HFFc6 (cell line): ENCODE results near the gene CYS1. TPM values are rescaled to one million over a fixed set of nuclear protein-coding genes. Genes with fewer than 3 reads are reported as not detected.

Experiments
- DNase-seq: peaks from one replicate; pipeline ENCODE4 v3.0.0-alpha.2; 2018
- H3K27ac Mint-ChIP-seq: 2 replicates; pipeline ENCODE4 v1.8.0; 2020; ENCODE audit warnings: mild to moderate bottlenecking, mixed read lengths
- H3K27me3 Mint-ChIP-seq: 2 replicates; pipeline ENCODE4 v1.8.0; 2021; ENCODE audit warnings: mild to moderate bottlenecking, moderate library complexity, mixed read lengths; ENCODE audit not compliant: insufficient read depth
- H3K36me3 Mint-ChIP-seq: 2 replicates; pipeline ENCODE4 v1.8.0; 2021; ENCODE audit warnings: low read depth, mixed read lengths
- H3K4me1 Mint-ChIP-seq: 2 replicates; pipeline ENCODE4 v1.8.0; 2020; ENCODE audit warnings: low read depth, mixed read lengths
- H3K4me3 Mint-ChIP-seq: 2 replicates; pipeline ENCODE4 v1.8.0; 2020; ENCODE audit warnings: mild to moderate bottlenecking, moderate library complexity, mixed read lengths
- H3K9me3 Mint-ChIP-seq: 2 replicates; pipeline ENCODE4 v1.8.0; 2020; ENCODE audit warnings: mild to moderate bottlenecking, mixed read lengths
- total RNA-seq, 6 experiments: library from RNA; stranded (reverse); fragmentation: NEBNext Ultra II Directional; extraction: Animal tissue kit (Norgen Biotek cat#: 25700); gene quantifications; 2 replicates in 1 of 6; 3 replicates in 5 of 6; pipeline ENCODE4 v1.2.3, GENCODE V29; 2021
- TF ChIP-seq, protein P1 (sequence below): fragments of 200-600 bp; sonication (generic); IDR thresholded peaks from 2 replicates; pipeline ENCODE4 v1.5.0; 2021; ENCODE audit warnings: antibody characterized with exemption, mild to moderate bottlenecking

Gene CYS1
- total RNA-seq, 6 experiments from 2014 or later = 0.24 to 2.0 (median 1.4) TPM

DNA sequence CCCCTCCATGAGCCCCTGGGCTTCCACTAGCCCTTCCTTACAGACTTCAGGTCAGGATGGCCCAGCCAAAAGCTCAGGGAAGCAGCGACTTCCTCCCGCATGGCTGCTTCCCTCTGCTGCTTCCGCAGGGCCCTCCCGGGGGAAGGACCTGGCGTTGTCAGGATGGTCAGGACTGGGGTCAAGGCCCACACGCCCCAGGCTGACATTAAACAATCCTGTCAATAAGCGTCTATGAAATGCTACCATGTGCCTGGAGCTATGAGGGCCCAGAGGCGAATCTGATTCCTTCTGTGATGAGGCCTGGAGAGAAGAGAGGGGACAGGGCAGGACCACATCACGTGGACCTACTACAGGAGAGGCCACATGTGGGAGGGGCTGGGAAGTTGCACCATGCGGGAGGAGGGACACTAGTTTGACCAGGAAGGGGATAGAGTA is 17.3 kb downstream of the CYS1 start:
- no peaks in the 10 kb centered on the region for H3K4me1 Mint-ChIP-seq
- H3K27me3 Mint-ChIP-seq = peaks cover 1% of the 10 kb centered on the region; the same call in 1 of the 2 replicates
- H3K27ac Mint-ChIP-seq = no peak overlapping the region

DNA sequence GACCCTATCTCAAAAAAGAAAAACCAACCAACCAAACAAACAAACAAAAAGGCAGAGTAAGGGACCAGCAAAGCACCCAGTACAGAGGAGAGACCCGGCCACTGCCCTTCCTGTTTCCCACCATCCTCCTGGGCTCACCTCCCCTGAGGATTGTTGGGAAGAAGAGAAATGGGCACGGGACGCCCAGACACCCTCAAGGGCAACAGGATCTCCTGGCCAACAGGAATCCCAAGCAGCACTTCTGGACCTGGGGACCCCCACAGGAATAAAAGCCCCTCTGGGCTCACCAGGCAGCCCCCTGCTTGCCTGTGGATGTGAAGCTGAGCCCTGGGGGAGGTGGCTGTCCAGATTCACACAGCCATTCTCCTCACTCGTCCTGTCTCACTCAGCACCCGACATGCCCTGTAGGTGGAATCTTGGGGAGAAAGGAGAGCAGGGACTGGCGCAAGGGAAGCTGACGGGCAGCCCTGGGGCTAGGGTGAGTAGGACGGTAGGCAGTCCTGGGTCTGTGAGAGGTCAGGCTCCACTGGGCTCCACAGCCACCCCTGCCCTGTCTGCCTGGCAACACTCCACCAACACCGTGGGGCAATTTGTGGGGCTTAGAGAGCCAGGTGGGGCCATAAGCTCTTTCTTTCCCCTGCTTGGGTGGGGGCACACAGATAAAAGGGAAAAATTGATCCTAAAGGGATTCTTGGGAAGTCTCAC is 18.8 kb downstream of the CYS1 start:
- Mint-ChIP-seq H3K9me3 (no peaks in the 10 kb centered on the region), H3K4me3 (no peak overlapping the region), H3K36me3 (no peaks in the 10 kb centered on the region), H3K4me1 (peaks cover 10% of the 10 kb centered on the region), H3K27ac (no peak overlapping the region), H3K27me3 (0 out of 2 replicates have a peak, but pooled peaks cover 1% of the 10 kb centered on the region)
- DNase-seq = no peak
- TF ChIP-seq, protein P1, sequence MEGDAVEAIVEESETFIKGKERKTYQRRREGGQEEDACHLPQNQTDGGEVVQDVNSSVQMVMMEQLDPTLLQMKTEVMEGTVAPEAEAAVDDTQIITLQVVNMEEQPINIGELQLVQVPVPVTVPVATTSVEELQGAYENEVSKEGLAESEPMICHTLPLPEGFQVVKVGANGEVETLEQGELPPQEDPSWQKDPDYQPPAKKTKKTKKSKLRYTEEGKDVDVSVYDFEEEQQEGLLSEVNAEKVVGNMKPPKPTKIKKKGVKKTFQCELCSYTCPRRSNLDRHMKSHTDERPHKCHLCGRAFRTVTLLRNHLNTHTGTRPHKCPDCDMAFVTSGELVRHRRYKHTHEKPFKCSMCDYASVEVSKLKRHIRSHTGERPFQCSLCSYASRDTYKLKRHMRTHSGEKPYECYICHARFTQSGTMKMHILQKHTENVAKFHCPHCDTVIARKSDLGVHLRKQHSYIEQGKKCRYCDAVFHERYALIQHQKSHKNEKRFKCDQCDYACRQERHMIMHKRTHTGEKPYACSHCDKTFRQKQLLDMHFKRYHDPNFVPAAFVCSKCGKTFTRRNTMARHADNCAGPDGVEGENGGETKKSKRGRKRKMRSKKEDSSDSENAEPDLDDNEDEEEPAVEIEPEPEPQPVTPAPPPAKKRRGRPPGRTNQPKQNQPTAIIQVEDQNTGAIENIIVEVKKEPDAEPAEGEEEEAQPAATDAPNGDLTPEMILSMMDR = no peak

More for the DNA sequence above, 17.3 kb downstream of the CYS1 start:
- Mint-ChIP-seq H3K4me3 (no peak overlapping the region), H3K9me3 (peaks cover 3% of the 10 kb centered on the region), H3K36me3 (no peaks in the 10 kb centered on the region; the same call in 1 of the 2 replicates)
- TF ChIP-seq, protein P1 = no peak
- DNase-seq = no peak

DNA sequence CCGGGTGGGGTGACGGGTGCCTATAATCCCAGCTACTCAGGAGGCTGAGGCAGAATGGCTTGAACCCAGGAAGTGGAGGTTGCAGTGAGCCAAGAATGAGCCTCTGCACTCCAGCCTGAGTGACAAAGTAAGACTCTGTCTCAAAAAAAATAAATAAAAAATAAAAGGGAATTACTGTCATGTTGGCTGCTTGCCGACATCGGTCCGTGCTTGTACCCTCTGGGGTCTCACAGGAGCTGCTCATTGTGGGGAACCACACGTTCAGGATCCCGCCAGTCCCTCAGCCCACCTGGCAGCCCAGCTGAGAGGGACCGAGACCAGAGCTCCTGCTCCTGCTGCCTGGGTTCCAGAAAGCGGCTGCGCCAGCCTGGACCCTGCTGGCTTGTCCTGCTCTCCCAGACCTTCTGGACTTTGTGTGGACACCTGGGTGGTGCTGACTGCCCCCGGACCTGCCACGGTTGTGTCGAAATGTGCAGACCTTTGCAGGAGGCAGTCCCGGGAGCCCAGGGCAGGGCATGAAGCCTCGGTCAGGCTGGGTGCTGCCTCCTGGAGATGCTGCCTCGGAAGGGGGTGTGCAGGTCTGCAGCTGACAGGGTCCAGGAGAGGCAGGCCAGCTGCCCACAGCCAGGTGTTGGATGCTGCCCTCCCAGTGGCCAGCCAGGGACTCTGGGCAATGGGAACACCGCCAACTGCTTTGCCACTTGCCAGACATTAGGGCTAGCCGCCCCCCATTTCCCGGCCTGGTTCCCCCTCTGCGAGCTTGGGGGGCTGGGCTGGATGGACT is 20.5 kb downstream of the CYS1 start:
- TF ChIP-seq, protein P1 = no peak
- no peak overlapping the region for H3K4me3 Mint-ChIP-seq
- no peaks in the 10 kb centered on the region for H3K9me3 Mint-ChIP-seq
- no peak for DNase-seq
- H3K4me1 Mint-ChIP-seq = peaks cover 10% of the 10 kb centered on the region
- no peak overlapping the region for H3K27ac Mint-ChIP-seq
- H3K27me3 Mint-ChIP-seq = peaks cover 1% of the 10 kb centered on the region; the same call in 1 of the 2 replicates
- H3K36me3 Mint-ChIP-seq = no peaks in the 10 kb centered on the region

DNA sequence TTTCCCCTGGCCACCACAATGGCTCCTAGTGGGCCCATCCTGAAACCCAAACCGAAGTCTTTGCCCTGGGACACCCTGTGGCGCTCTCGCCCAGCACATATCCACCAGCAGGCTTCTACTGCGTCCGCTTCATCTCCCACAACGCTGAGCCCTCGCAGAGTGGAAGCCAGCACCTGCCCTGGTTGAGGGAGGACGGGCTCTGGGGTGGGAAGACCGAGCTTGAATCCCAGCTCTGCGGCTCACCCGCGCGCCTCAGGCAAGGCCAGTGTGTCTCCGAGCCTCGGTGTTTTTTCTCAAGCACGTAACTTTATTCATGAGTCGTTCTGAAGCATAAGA is 21.2 kb downstream of the CYS1 start:
- TF ChIP-seq, protein P1 = no peak
- no peaks in the 10 kb centered on the region for H3K9me3 Mint-ChIP-seq
- no peak overlapping the region for H3K27ac Mint-ChIP-seq
- no peak for DNase-seq
- H3K36me3 Mint-ChIP-seq = no peaks in the 10 kb centered on the region
- H3K27me3 Mint-ChIP-seq = peaks cover 1% of the 10 kb centered on the region; the same call in 1 of the 2 replicates
- peaks cover 10% of the 10 kb centered on the region for H3K4me1 Mint-ChIP-seq
- no peak overlapping the region for H3K4me3 Mint-ChIP-seq

DNA sequence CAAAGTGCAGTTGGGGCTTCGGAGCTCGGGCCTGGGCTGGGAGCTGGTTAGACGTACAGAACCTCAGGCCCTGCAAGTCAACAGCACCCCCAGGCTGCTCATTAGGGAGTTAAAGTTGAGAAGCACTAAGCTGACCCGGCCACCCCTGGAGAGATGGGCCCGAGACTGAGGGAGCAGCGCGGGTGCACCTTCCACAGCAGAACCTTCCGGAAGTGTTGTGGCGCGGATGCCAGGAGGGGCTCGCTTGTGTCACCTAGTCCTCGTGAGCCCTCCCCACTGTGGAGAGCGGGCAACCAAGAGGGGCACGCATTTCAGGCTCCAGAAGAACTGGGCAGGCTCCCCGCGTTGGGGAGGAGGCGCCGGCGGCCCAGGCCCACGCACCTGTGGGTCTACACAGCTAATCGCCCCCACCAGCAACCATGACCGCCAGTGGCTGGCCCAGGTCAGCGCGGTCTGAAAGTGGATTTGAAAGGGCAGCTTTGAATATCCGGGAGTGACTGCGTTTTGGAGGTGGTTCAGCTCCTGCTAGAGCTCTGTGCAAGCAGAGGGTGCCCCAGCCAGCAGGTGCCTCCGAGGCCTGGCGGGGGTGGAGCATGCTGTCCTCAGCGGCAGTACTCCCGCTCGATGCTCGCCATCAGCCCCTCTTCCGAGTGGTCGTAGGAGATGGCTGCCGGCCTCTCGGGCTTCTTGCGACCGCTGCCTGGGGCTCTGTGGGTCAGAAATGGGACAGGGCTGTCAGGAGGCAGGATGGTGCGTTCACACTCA is 21.8 kb downstream of the CYS1 start:
- Mint-ChIP-seq H3K27me3 (peaks cover 1% of the 10 kb centered on the region; the same call in 1 of the 2 replicates), H3K4me3 (no peak overlapping the region), H3K9me3 (no peaks in the 10 kb centered on the region), H3K27ac (no peak overlapping the region), H3K4me1 (peaks cover 10% of the 10 kb centered on the region), H3K36me3 (no peaks in the 10 kb centered on the region)
- TF ChIP-seq, protein P1 = no peak
- no peak for DNase-seq
